Activated B cell treated with CpG ODN at 0.5 μM for 24 hours (primary cell): ENCODE data around the gene RILPL2. TPM values are rescaled to one million over a fixed set of nuclear protein-coding genes. Genes with fewer than 3 reads are reported as not detected.
"Not testable (repeated sequence)": the region's sequence is repeated elsewhere in the genome, so short reads cannot be mapped to it uniquely, and the experiment has no call there.

ENCODE experiments used
- ATAC-seq: fragments of 200-7000 bp; cut with Tn5 transposase; one replicate; pipeline ENCODE4 v1.10.0; 2021; ENCODE audit warnings: low read depth, mild to moderate bottlenecking, moderate library complexity
- CTCF ChIA-PET: fragments of 350-600 bp; sonication (Branson Sonifier 250); formaldehyde crosslinking; loops from one replicate; lab custom pipeline; 2021; ENCODE audit warnings: antibody characterized with exemption; lab: Charles Lee
- POLR2A ChIA-PET: fragments of 350-600 bp; sonication (Branson Sonifier 250); formaldehyde crosslinking; loops from one replicate; lab custom pipeline; 2021; ENCODE audit warnings: antibody characterized with exemption; lab: Charles Lee
- DNase-seq: peaks from one replicate; pipeline ENCODE4 v3.0.0; 2022
- H3K27ac Mint-ChIP-seq: one replicate; pipeline ENCODE4 v1.8.0; 2020; ENCODE audit warnings: mixed read lengths
- H3K27me3 Mint-ChIP-seq: one replicate; pipeline ENCODE4 v1.8.0; 2021; ENCODE audit warnings: mixed read lengths
- H3K36me3 Mint-ChIP-seq: one replicate; pipeline ENCODE4 v1.8.0; 2021; ENCODE audit warnings: low read depth, mixed read lengths
- H3K4me1 Mint-ChIP-seq: one replicate; pipeline ENCODE4 v1.8.0; 2021; ENCODE audit warnings: mixed read lengths
- H3K4me3 Mint-ChIP-seq: one replicate; pipeline ENCODE4 v1.8.0; 2020; ENCODE audit warnings: mild to moderate bottlenecking, mixed read lengths
- H3K9me3 Mint-ChIP-seq: one replicate; pipeline ENCODE4 v1.8.0; 2020; ENCODE audit warnings: mixed read lengths
- intact Hi-C: fragments of 100-400 bp; cut with micrococcal nuclease; formaldehyde crosslinking; loops from one replicate; pipeline ENCODE4 v1.15.1; 2024
- total RNA-seq: library from RNA; stranded (reverse); gene quantifications from 2 replicates; pipeline ENCODE4 v1.2.3, GENCODE V29; 2022
- TF ChIP-seq, protein P1 (sequence below): fragments of 200-600 bp; IDR thresholded peaks from one replicate; pipeline ENCODE4 v1.8.0; 2022; ENCODE audit warnings: antibody characterized with exemption, mild to moderate bottlenecking

Gene RILPL2
- total RNA-seq, 1 donor from 2014 or later = 12.2 TPM

DNA sequence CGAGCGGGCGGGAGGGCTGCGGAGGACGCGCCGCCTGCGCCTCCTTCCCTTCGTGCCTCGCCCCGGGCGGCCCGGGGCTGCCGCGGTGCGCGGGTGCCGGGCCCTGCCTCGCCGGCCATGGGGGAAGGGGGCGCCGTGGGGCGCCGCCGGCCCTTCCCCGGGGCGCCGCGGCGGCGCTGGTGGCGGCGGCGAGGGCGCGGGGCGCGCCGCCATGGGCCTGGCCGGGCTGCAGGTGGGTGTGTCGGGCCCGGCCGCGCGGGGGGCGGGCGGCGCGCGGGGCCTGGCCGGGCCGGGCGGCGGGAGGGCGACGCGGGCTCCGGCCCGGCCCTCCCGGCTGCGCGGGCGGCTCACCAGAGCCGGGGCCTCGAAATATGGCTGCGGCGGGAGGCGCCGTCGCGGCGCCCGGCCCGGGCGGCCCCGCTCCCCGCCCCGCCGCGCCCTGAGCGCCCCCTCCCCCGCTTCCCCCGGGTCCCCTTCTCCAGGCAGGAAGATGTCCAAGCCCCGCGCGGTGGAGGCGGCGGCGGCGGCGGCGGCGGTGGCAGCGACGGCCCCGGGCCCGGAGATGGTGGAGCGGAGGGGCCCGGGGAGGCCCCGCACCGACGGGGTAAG lies 47.4 kb downstream of the RILPL2 start:
- no peak for DNase-seq
- no peak for ATAC-seq
- CTCF ChIA-PET = no interaction called here
- Mint-ChIP-seq H3K4me1 (peaks cover 29% of the 10 kb centered on the region), H3K36me3 (peaks cover 31% of the 10 kb centered on the region), H3K27ac (no peak overlapping the region), H3K4me3 (no peak overlapping the region), H3K27me3 (no peaks in the 10 kb centered on the region), H3K9me3 (no peaks in the 10 kb centered on the region)
- POLR2A ChIA-PET = interaction anchor here (1.0 to 3.8 kb wide), 5 partner anchors 16 to 214 kb away, joined by 3 to 47 read pairs (median 3); partner anchors contain the start of gene SBNO1
- intact Hi-C loops = loop anchor here (1.0 to 10.0 kb wide), 8 partner anchors 16 to 1176 kb away; partner anchors contain the start of genes DDX55, NCOR2, SNRNP35 and TMED2
- TF ChIP-seq, protein P1, sequence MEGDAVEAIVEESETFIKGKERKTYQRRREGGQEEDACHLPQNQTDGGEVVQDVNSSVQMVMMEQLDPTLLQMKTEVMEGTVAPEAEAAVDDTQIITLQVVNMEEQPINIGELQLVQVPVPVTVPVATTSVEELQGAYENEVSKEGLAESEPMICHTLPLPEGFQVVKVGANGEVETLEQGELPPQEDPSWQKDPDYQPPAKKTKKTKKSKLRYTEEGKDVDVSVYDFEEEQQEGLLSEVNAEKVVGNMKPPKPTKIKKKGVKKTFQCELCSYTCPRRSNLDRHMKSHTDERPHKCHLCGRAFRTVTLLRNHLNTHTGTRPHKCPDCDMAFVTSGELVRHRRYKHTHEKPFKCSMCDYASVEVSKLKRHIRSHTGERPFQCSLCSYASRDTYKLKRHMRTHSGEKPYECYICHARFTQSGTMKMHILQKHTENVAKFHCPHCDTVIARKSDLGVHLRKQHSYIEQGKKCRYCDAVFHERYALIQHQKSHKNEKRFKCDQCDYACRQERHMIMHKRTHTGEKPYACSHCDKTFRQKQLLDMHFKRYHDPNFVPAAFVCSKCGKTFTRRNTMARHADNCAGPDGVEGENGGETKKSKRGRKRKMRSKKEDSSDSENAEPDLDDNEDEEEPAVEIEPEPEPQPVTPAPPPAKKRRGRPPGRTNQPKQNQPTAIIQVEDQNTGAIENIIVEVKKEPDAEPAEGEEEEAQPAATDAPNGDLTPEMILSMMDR = no peak

DNA sequence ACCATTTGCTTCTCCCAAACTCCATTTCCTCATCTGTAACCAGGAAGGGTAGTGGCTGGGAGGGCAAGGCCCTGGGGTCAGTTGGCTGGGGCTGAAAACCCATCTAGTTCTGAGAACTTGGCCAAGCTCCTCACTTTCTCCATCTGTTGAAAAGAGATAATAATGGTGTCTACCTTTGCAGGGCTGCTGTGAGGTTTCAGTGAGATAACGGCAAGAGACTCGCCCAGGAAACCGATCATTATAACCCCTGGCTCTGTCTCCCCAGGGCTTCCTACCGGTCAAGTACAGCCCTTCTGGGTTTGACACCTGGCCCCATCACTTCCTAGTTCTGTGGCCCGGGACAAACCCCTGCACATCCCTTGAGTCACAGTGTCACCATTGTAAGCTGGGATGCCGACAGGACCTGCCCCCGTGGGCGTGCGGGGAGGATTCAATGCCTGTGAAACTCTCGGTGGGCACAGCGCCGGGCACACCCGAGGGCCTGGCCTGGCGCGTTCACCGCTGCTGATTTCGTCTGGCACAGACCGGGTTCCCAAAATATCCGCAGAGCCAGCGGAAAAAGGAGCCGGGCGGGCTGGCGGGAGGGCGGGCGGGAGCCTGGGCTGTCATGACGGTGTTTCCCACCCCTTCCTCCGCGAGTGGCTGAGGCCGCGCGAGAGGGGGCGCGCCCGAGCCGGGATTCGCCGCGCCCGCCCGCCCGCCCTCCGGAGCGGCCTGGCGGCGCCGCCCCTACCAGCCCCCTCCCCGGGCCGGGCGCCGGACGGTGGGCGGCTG lies 48.1 kb downstream of the RILPL2 start:
- ChIA-PET CTCF (interaction anchor here (0.9 to 1.4 kb wide), 3 partner anchors 23 to 81 kb away, joined by 4 to 6 read pairs (median 4); no protein-coding TSS in a partner anchor), POLR2A (interaction anchor here (0.6 to 3.8 kb wide), 9 partner anchors 16 to 214 kb away, joined by 3 to 47 read pairs (median 3); partner anchors contain the start of genes SBNO1 and SNRNP35)
- intact Hi-C loops = loop anchor here (1.0 to 10.0 kb wide), 8 partner anchors 16 to 1176 kb away; partner anchors contain the start of genes DDX55, NCOR2, SNRNP35 and TMED2
- Mint-ChIP-seq H3K4me1 (peaks cover 36% of the 10 kb centered on the region), H3K27me3 (no peaks in the 10 kb centered on the region), H3K27ac (peak overlapping the region; percentile 87), H3K4me3 (peak overlapping the region; percentile 88), H3K36me3 (peaks cover 31% of the 10 kb centered on the region), H3K9me3 (no peaks in the 10 kb centered on the region)
- peak; percentile 79 for DNase-seq
- peak; percentile 59 for ATAC-seq
- TF ChIP-seq, protein P1 = no peak

DNA sequence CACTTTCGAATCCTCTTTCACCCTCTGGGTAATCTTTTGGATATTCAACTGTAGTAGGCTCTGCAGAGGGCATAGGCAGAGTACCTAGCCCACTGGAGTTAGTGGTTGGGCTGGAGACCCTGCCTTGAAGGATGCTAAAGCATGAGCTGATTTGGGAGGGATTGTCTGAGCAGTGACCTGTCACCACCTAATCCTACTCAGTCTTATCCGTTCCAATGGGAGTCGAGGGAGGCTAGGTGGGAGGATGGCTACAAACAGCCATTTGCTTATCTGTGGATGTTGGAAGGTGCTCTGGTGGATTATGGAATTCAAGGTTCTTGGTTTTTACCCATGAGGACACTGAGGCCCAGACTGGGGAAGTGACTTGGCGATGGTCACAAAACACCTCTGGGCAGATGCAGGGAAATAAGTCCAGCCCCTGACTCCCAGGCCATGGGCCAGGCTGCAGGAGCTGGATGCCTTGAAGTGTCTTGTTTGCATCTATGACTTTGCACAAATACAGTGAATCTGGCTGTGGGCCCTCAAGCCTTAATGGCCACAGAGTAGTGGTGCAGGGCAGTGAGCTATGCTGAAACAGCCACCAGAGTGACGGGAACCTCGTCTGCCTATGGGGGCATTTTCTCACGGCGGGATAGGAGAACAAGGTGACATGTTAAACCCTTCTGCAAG lies 48.8 kb downstream of the RILPL2 start:
- peak overlapping the region; percentile 88 for H3K4me3 Mint-ChIP-seq
- peaks cover 26% of the 10 kb centered on the region for H3K36me3 Mint-ChIP-seq
- peak overlapping the region; percentile 87 for H3K27ac Mint-ChIP-seq
- intact Hi-C loops = loop anchor here (1.0 to 10.0 kb wide), 8 partner anchors 17 to 1177 kb away; partner anchors contain the start of genes DDX55, NCOR2, SNRNP35 and TMED2
- DNase-seq = no peak
- no peak for ATAC-seq
- H3K27me3 Mint-ChIP-seq = no peaks in the 10 kb centered on the region
- TF ChIP-seq, protein P1 = no peak
- H3K9me3 Mint-ChIP-seq = no peaks in the 10 kb centered on the region
- H3K4me1 Mint-ChIP-seq = peaks cover 36% of the 10 kb centered on the region
- ChIA-PET CTCF (interaction anchor here (0.6 to 1.4 kb wide), 4 partner anchors 22 to 112 kb away, joined by 3 to 6 read pairs (median 4); no protein-coding TSS in a partner anchor), POLR2A (interaction anchor here (0.6 to 3.8 kb wide), 10 partner anchors 17 to 215 kb away, joined by 3 to 47 read pairs (median 3); partner anchors contain the start of genes SBNO1 and SNRNP35)

DNA sequence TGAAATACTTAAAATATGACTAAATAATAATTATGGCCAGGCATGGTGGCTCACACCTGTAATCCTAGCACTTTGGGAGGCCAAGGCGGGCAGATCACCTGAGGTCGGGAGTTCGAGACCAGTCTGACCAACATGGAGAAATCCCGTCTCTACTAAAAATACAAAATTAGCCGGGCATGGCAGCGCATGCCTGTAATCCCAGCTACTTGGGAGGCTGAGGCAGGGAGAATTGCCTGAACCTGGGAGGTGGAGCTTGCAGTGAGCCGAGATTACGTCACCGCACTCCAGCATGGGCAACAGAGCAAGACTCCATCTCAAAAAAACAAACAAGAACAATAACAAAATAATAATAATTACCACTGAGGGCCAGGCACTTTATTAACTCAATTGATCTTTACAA lies 50.9 kb downstream of the RILPL2 start:
- H3K4me3 Mint-ChIP-seq, CTCF ChIA-PET, ATAC-seq, DNase-seq, H3K27me3 Mint-ChIP-seq, H3K36me3 Mint-ChIP-seq, H3K9me3 Mint-ChIP-seq, H3K27ac Mint-ChIP-seq: not testable (repeated sequence)
- POLR2A ChIA-PET = interaction anchor here (0.6 to 3.8 kb wide), 4 partner anchors 20 to 1497 kb away, joined by 4 to 47 read pairs (median 5); partner anchors contain the start of gene SBNO1
- intact Hi-C loops = loop anchor here (5.0 to 10.0 kb wide), 2 partner anchors 33 to 1179 kb away; partner anchors contain the start of gene NCOR2
- H3K4me1 Mint-ChIP-seq = peaks cover 32% of the 10 kb centered on the region

DNA sequence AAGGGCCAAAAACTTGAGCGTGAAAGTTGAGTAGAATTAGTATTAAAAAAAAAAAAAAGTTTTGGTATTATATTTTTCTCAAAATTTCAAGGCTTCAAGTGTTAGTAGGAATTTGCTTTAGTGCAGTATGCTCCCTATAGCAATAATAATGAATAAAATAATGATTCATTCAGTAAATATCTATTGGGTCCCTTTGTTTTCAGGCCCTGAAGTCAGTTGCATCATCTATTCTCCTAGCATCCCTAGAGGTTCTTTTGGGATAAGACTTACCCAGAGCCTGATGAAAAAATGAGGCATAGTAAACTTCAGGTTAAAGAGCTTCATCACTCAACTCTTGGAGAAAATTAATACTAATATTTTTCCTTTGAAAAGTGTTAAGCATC lies 51.5 kb downstream of the RILPL2 start:
- TF ChIP-seq, protein P1 = no peak
- ChIA-PET POLR2A (interaction anchor here (1.0 to 4.6 kb wide), 5 partner anchors 19 to 42 kb away, joined by 4 to 88 read pairs (median 12); partner anchors contain the start of gene SBNO1), CTCF (interaction anchor here (1.3 kb wide), 1 partner anchor 21 kb away, joined by 3 read pairs; no protein-coding TSS in a partner anchor)
- no peaks in the 10 kb centered on the region for H3K27me3 Mint-ChIP-seq
- DNase-seq (no peak), ATAC-seq (no peak)
- peaks cover 27% of the 10 kb centered on the region for H3K4me1 Mint-ChIP-seq
- peak overlapping the region; percentile 91 for H3K4me3 Mint-ChIP-seq
- peaks cover 2% of the 10 kb centered on the region for H3K36me3 Mint-ChIP-seq
- no peak overlapping the region for H3K27ac Mint-ChIP-seq
- H3K9me3 Mint-ChIP-seq = no peaks in the 10 kb centered on the region
- intact Hi-C loops = loop anchor here (5.0 to 10.0 kb wide), 2 partner anchors 33 to 1180 kb away; partner anchors contain the start of gene NCOR2
